SJCRH30 (cell line): ENCODE measurements around the gene TRPM3. TPM values are rescaled to one million over a fixed set of nuclear protein-coding genes. Genes with fewer than 3 reads are reported as not detected.

Experiments used
- DNase-seq, 2 experiments: peaks; one replicate each; pipeline ENCODE4 v3.0.0-alpha.2; 2015 to 2020
- H3K27ac ChIP-seq: fragments of 250-450 bp; sonication (Bioruptor Pico); 2 replicates; pipeline ENCODE4 v1.5.1; 2020; ENCODE audit warnings: mild to moderate bottlenecking, moderate library complexity
- H3K27me3 ChIP-seq: fragments of 250-450 bp; sonication (Bioruptor Pico); 2 replicates; pipeline ENCODE4 v1.5.1; 2020; ENCODE audit warnings: mild to moderate bottlenecking, moderate library complexity
- H3K36me3 ChIP-seq: fragments of 250-450 bp; sonication (Bioruptor Pico); 2 replicates; pipeline ENCODE4 v1.5.1; 2020; ENCODE audit warnings: mild to moderate bottlenecking, moderate library complexity
- H3K4me1 ChIP-seq: fragments of 250-450 bp; sonication (Bioruptor Pico); 2 replicates; pipeline ENCODE4 v1.5.1; 2020; ENCODE audit warnings: mild to moderate bottlenecking, moderate library complexity
- H3K4me3 ChIP-seq: fragments of 250-450 bp; sonication (Bioruptor Pico); 2 replicates; pipeline ENCODE4 v1.5.1; 2020; ENCODE audit warnings: mild to moderate bottlenecking, moderate library complexity
- H3K9me3 ChIP-seq: fragments of 250-450 bp; sonication (Bioruptor Pico); replicated peaks from 2 replicates; pipeline ENCODE4 v1.5.1; 2020; ENCODE audit warnings: mild to moderate bottlenecking, moderate library complexity
- total RNA-seq: library from RNA; depleted of rRNA; stranded (reverse); fragments of >200 nt; shearing (Covaris generic); gene quantifications from 2 replicates; pipeline ENCODE4 v1.2.3, GENCODE V29; 2014

The TRPM3 gene
- total RNA-seq, 1 experiment from 2014 or later, result 0.30 TPM

DNA sequence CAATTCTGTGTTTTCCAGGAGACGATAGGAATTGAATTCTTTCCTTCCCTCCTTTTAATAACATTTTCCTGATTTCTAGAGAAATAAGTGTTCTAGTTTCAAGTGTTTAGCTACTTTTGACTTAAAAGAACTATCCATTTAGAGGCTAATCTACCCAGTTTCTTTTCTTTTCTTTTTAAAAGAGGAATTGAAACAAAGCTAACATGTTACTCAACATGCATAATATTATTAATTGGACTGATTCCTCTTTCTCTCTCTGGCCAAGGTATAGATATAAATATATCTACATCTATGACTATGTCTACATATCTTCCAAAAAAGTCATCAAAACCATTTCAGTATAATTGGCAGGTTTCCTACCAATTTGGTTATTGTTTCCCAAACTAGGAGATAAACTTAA, 309.8 kb downstream of the TRPM3 start:
- no peaks in the 10 kb centered on the region; the same call in 1 of the 2 replicates for H3K27me3 ChIP-seq
- no peaks in the 10 kb centered on the region; the same call in 1 of the 2 replicates for H3K9me3 ChIP-seq
- H3K36me3 ChIP-seq, result no peaks in the 10 kb centered on the region
- no peak overlapping the region for H3K27ac ChIP-seq
- no peak overlapping the region for H3K4me3 ChIP-seq
- DNase-seq, result no peak
- H3K4me1 ChIP-seq, result no peaks in the 10 kb centered on the region

DNA sequence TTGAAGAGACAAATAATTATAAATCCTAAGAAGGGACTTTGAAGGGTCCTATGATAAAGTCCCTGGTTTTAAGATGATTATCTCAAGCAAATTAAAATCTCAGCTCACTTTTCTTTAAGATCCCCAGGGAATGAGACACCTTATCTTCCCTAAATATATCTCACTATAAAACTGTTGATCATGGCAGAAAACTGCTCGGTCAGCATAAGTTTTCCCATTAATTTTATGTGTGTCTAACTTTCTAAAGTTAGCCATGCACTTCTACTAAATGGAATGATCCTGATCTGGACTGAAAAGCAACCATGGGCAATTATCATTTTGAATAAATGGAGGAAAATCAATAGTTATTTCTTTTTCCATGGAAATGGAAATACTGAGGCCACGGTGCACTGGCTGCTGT, 314.5 kb downstream of the TRPM3 start:
- H3K4me1 ChIP-seq, result no peaks in the 10 kb centered on the region
- H3K27me3 ChIP-seq, result no peaks in the 10 kb centered on the region
- no peaks in the 10 kb centered on the region for H3K36me3 ChIP-seq
- DNase-seq, result no peak
- no peak overlapping the region for H3K4me3 ChIP-seq
- no peaks in the 10 kb centered on the region for H3K9me3 ChIP-seq
- H3K27ac ChIP-seq, result no peak overlapping the region

GRCh38 chr9:70805949-70806348, 315.5 kb downstream of the TRPM3 start:
- Histone ChIP-seq H3K9me3 (no peaks in the 10 kb centered on the region), H3K4me3 (no peak overlapping the region), H3K4me1 (no peaks in the 10 kb centered on the region), H3K27me3 (no peaks in the 10 kb centered on the region), H3K27ac (no peak overlapping the region), H3K36me3 (no peaks in the 10 kb centered on the region)
- DNase-seq, result no peak

DNA sequence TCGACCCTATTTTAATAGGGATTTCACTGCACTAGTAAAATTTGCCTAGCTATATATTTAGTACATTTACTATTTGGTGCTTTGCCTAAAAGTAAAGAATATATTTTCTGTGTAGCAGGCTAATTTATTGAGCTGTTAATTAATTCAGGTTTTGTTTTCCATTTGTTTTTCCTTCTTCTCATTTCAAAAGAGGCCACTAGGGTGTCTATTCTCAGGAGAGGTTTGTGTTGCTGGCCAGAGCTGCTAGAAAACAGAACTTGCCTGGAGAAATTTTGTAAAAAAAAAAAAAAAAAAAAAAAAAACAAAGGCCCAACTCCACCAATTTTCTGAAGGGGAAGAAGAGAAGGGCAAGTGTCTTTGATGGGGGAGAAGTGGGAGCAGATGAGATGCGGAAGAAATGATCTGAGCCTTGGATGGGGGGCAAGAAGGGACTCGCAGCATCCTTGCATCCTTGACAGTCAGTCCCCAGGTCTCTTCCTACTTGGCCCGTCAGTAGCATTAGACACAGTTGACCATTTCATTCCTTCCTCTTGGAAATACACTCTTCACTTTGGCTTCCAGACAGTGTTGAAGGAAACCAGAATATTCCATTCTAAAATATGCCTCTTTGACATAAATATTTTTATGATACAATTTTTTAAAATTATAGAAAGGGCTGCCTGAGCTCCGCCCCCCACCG, 318.5 kb downstream of the TRPM3 start:
- no peak overlapping the region for H3K27ac ChIP-seq
- no peak for DNase-seq

DNA sequence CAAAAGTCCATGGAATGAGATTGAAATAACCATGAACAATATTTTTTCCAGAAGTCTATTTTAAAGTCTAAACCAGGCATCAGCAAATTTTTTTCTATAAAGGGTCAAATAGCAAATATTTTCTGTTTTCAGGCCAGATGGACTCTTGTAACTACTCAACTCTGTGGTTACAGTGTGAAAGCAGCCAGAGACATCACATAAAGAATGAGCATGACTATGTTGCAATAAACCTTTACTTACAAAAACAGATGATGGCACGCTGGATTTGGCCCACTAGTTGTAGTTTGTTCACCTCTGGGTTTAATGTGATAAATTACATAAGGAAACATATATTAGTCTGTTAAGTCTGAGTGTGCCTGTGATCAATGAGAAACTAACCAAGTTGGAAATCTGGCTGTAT, 319.2 kb downstream of the TRPM3 start:
- Histone ChIP-seq H3K27ac (no peak overlapping the region), H3K36me3 (no peaks in the 10 kb centered on the region), H3K4me3 (no peak overlapping the region), H3K9me3 (no peaks in the 10 kb centered on the region), H3K4me1 (no peaks in the 10 kb centered on the region), H3K27me3 (no peaks in the 10 kb centered on the region)
- no peak for DNase-seq

More for the DNA sequence above, 318.5 kb downstream of the TRPM3 start:
- Histone ChIP-seq H3K9me3 (no peaks in the 10 kb centered on the region), H3K4me3 (no peak overlapping the region), H3K36me3 (no peaks in the 10 kb centered on the region), H3K27me3 (no peaks in the 10 kb centered on the region), H3K4me1 (no peaks in the 10 kb centered on the region)

GRCh38 chr9:70801181-70801829, 320.1 kb downstream of the TRPM3 start:
- Histone ChIP-seq H3K27me3 (no peaks in the 10 kb centered on the region), H3K9me3 (no peaks in the 10 kb centered on the region), H3K4me1 (no peaks in the 10 kb centered on the region), H3K27ac (no peak overlapping the region), H3K36me3 (no peaks in the 10 kb centered on the region), H3K4me3 (no peak overlapping the region)
- DNase-seq, result peak in 1 of 2 experiments; percentile 31

DNA sequence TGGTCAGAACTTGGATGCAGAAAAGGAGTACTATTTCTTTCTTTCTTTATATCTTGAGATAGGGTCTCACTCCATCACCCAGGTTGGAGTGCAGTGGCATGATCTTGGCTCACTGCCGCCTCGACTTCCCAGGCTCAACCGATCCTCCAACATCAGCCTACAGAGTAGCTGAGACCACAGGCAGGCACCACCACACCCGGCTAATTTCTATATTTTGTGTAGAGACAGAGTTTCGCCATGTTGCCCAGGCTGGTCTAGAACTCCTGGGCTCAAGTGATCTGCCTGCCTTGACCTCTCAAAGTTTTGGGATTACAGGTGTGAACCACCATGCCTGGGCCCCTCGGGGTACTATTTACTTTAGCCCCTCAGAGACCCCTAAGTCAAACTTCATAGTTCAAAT, 323.4 kb downstream of the TRPM3 start:
- no peaks in the 10 kb centered on the region for H3K4me1 ChIP-seq
- no peaks in the 10 kb centered on the region for H3K9me3 ChIP-seq
- no peaks in the 10 kb centered on the region for H3K36me3 ChIP-seq
- no peak overlapping the region for H3K27ac ChIP-seq
- H3K4me3 ChIP-seq, result no peak overlapping the region
- DNase-seq, result no peak
- no peaks in the 10 kb centered on the region for H3K27me3 ChIP-seq

DNA sequence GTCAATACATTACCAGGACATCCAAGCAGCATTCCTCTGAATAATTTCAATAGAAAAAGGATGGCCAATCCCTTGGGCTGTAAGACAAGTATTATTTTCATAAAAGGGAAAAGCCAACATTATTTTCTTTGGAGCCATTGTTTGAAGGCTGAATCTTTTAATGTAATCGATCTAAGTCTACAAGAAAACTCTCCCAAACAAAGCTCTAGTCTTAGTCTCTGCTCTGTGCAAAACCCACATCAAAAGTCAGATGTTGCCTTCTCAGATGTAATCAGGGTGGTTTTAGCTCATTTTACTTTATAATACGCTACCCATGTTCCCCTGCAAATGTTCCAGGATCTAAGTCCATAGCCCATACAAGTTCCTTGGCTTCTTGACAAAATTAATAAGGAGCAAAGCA, 325.6 kb downstream of the TRPM3 start:
- Histone ChIP-seq H3K36me3 (no peaks in the 10 kb centered on the region), H3K9me3 (no peaks in the 10 kb centered on the region), H3K27me3 (no peaks in the 10 kb centered on the region), H3K4me1 (no peaks in the 10 kb centered on the region), H3K27ac (no peak overlapping the region), H3K4me3 (no peak overlapping the region)
- no peak for DNase-seq

DNA sequence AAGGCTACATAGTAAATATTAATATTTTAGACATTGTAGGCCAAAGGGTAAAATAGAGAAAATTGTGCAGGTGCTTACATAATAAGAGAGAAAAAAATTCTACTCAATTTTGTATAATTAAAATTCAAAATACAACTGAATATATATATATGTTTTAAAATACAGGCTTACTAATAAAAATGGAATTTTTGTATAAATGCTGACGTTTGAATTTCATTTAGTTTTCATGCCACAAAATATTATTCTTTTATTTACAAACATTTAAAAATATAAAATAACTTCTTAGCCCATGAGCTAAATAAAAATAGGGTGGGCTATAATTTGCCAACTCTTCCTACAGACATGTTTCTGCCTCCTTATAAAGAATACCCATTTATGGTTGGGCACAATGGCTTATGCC, 328.6 kb downstream of the TRPM3 start:
- no peak overlapping the region for H3K27ac ChIP-seq
- H3K9me3 ChIP-seq, result no peaks in the 10 kb centered on the region
- no peaks in the 10 kb centered on the region for H3K27me3 ChIP-seq
- H3K36me3 ChIP-seq, result no peaks in the 10 kb centered on the region
- H3K4me1 ChIP-seq, result no peaks in the 10 kb centered on the region
- no peak for DNase-seq
- no peak overlapping the region for H3K4me3 ChIP-seq

DNA sequence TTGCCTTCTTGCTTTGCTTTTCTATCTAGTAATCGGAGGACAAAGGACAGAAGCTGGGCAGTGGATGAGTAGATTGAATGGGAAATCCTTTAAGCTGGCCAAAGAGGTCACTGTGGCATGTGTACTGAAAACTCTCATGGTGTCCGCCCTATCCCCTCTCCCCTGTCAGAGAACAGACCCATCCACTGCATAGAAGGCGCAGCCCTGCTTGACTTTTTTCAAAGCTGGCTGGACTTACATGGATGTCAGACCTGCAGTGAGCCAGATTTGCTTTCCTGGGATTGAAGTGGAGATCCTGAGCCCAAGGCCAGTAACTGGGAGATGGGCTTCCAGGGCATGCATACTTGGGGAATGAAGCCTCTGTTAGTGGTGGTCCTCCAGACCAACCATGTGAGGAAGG, 329.5 kb downstream of the TRPM3 start:
- H3K27ac ChIP-seq, result no peak overlapping the region
- H3K27me3 ChIP-seq, result no peaks in the 10 kb centered on the region
- H3K36me3 ChIP-seq, result no peaks in the 10 kb centered on the region
- no peaks in the 10 kb centered on the region for H3K9me3 ChIP-seq
- H3K4me1 ChIP-seq, result no peaks in the 10 kb centered on the region
- DNase-seq, result no peak
- H3K4me3 ChIP-seq, result no peak overlapping the region

DNA sequence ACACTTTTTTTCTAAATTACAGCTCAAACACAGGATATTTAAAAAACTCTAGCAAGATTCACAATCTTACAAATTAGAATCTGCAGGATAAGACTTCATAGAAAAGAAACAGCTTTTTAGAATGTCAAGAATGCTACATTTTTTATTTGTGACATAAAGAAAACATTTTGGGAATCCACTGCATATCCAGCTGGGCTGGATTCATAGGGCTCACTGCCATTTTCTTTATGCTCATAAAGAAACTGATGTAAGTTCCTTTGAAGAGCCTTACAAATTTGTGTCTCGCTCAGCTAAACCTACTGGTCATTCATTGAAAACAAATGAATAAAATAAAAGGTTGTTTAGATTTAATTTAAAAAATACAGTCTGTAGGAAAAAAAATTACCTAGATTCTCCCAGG, 332.3 kb downstream of the TRPM3 start:
- no peaks in the 10 kb centered on the region for H3K36me3 ChIP-seq
- 0 out of 2 replicates have a peak, but pooled peaks cover 3% of the 10 kb centered on the region for H3K9me3 ChIP-seq
- H3K4me3 ChIP-seq, result no peak overlapping the region
- no peaks in the 10 kb centered on the region for H3K4me1 ChIP-seq
- no peak for DNase-seq
- H3K27ac ChIP-seq, result no peak overlapping the region
- H3K27me3 ChIP-seq, result no peaks in the 10 kb centered on the region

GRCh38 chr9:70784456-70784855, 337.0 kb downstream of the TRPM3 start:
- no peaks in the 10 kb centered on the region for H3K36me3 ChIP-seq
- H3K27me3 ChIP-seq, result no peaks in the 10 kb centered on the region; the same call in 1 of the 2 replicates
- H3K9me3 ChIP-seq, result 0 out of 2 replicates have a peak, but pooled peaks cover 3% of the 10 kb centered on the region
- no peaks in the 10 kb centered on the region for H3K4me1 ChIP-seq
- DNase-seq, result no peak
- no peak overlapping the region for H3K27ac ChIP-seq
- no peak overlapping the region for H3K4me3 ChIP-seq

DNA sequence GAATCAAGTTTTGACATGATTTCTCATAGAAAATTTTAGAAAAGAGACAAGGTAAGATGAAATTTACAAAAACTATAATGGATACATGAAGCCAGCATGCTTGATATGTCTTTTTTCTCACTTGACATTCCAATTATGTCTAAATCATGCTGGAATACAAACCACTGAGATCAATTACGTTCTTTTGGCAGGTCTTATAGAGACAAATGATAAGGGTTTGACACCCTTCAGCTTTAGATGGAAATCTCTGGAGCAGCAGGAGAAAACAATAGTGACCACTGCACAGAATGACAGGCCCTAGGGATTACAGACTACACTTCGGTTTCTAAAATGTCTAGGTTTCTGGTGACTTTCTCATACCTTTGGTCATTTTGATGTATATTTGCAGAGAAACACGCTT, 342.9 kb downstream of the TRPM3 start:
- no peaks in the 10 kb centered on the region for H3K36me3 ChIP-seq
- H3K27ac ChIP-seq, result no peak overlapping the region
- DNase-seq, result no peak
- no peak overlapping the region for H3K4me3 ChIP-seq
- H3K9me3 ChIP-seq, result no peaks in the 10 kb centered on the region
- H3K4me1 ChIP-seq, result no peaks in the 10 kb centered on the region
- H3K27me3 ChIP-seq, result no peaks in the 10 kb centered on the region; the same call in 1 of the 2 replicates

- no peaks in the 10 kb centered on the region for H3K9me3 ChIP-seq
- H3K4me1 ChIP-seq, result no peaks in the 10 kb centered on the region
- DNase-seq, result no peak
- no peaks in the 10 kb centered on the region; the same call in 1 of the 2 replicates for H3K27me3 ChIP-seq
- H3K36me3 ChIP-seq, result no peaks in the 10 kb centered on the region
- no peak overlapping the region for H3K4me3 ChIP-seq
- no peak overlapping the region for H3K27ac ChIP-seq
These were observed 347.8 kb downstream of the TRPM3 start for GRCh38 chr9:70773579-70773978.

DNA sequence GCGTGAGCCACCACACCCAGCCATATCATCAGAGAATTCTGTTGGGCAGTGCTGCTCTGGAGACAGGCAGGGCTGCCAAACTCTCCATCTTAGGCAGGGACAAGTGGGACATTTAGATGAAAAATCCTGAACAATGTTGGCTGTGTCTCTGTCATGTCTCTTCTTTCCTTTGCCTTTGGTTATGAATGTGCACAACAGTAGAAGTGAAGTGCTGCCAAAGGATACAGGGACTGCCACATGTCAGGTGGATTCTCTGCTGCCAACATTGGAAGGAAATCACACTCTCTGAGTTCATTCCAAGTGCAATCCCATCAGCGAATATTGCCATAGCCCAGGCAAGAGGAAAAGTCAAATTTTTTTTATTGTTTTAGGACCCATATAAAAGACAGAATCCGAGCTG, 348.8 kb downstream of the TRPM3 start:
- Histone ChIP-seq H3K9me3 (no peaks in the 10 kb centered on the region), H3K4me3 (no peak overlapping the region), H3K27me3 (no peaks in the 10 kb centered on the region; the same call in 1 of the 2 replicates), H3K4me1 (no peaks in the 10 kb centered on the region), H3K36me3 (no peaks in the 10 kb centered on the region), H3K27ac (no peak overlapping the region)
- DNase-seq, result no peak

GRCh38 chr9:70765946-70766345, 355.5 kb downstream of the TRPM3 start:
- H3K36me3 ChIP-seq, result no peaks in the 10 kb centered on the region
- H3K9me3 ChIP-seq, result no peaks in the 10 kb centered on the region
- no peak overlapping the region for H3K4me3 ChIP-seq
- DNase-seq, result no peak
- no peaks in the 10 kb centered on the region for H3K4me1 ChIP-seq
- H3K27ac ChIP-seq, result no peak overlapping the region
- no peaks in the 10 kb centered on the region; the same call in 1 of the 2 replicates for H3K27me3 ChIP-seq
